G401 (cell line): Measurements from ENCODE around the gene CTRB1. TPM values are rescaled to one million over a fixed set of nuclear protein-coding genes. Genes with fewer than 3 reads are reported as not detected.
"Not testable (repeated sequence)": the region's sequence is repeated elsewhere in the genome, so short reads cannot be mapped to it uniquely, and the experiment has no call there.

ENCODE experiments used
- DNase-seq: peaks from one replicate; pipeline ENCODE4 v3.0.0-alpha.2; 2015; ENCODE audit warnings: low spot score
- in situ Hi-C: cut with HindIII; loops from 2 replicates; pipeline ENCODE4 v1.10.0; 2016; ENCODE audit warnings: low sequenced_read_pairs, mixed read lengths
- total RNA-seq: library from RNA; depleted of rRNA; stranded (reverse); fragments of >200 nt; shearing (Covaris generic); gene quantifications from 2 replicates; pipeline ENCODE4 v1.2.3, GENCODE V29; 2014

Gene CTRB1
- total RNA-seq, 1 experiment from 2014 or later = not detected

DNA sequence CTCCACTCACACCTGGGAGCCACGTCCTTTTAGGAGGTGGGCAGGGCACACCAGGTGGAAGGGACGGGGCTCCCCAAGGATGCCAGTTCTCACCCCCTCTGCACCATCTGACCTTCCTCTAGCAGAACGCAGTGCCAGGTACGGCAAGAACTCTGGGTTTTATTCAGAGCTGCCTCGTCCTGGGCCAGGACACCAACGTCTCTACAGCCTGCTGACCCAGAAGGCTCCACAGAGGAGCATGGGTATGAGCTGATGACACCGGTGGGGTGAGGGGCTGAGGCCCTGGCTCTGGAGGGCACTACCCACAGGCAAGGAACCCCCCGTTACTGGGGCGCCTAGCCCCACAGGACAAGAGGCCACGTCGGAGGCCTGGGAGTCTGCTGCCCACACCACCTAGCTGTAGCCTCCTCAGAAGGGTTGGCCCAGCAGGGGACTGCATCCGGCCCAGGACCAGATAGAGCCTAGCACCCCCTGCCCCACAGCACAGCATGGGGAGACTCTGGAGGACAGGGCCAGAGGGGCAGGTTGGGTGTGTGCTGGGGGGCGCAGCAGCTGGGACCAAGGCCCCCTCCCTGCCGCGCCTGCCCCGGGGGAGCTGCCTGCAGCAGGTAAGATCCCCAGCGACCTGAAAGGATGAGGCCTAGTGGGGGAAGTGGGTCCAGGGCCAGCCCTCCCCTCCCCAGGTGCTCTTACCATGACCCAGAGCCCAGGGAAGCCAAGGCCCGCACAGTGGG, 18.8 kb downstream of the CTRB1 start:
- DNase-seq = peak; percentile 59

DNA sequence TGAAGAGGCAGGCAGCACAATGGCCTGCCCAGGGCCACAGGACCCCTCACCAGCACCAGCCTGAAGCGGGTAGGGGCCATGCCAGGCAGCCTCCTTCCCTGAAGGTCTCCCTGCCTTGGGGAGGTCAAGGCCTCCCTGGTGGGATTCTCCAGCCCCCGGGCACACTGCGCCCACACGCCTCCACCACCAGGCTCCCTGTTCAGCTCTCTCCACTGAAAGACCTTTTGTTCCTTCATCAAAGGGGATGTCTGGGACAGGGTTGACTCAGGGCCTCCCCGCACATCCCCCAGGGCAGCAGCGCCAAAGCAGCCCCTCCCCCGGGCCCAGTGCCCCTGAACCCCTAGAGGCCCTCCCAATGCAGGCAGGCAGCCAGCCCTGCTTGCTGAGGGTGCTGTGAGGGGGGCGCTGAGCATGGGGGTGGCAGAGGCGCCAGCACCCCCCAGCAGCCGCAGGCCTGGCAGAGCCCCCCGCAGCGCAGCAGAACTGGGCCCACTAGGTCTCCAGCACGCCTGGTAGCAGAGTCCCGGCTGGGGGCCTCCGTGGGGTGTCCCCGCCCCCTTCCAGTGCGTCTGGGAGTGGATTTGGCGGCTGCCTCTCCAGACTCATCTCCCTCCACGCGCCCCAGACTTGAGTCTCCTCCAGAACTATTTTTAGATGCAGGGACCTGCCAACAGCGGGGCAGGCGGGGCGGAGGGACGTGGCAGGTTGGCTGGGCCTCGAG, 19.5 kb downstream of the CTRB1 start:
- in situ Hi-C loops = no loop called here
- DNase-seq = peak; percentile 92

More for the DNA sequence above, 18.8 kb downstream of the CTRB1 start:
- in situ Hi-C loops = no loop called here

DNA sequence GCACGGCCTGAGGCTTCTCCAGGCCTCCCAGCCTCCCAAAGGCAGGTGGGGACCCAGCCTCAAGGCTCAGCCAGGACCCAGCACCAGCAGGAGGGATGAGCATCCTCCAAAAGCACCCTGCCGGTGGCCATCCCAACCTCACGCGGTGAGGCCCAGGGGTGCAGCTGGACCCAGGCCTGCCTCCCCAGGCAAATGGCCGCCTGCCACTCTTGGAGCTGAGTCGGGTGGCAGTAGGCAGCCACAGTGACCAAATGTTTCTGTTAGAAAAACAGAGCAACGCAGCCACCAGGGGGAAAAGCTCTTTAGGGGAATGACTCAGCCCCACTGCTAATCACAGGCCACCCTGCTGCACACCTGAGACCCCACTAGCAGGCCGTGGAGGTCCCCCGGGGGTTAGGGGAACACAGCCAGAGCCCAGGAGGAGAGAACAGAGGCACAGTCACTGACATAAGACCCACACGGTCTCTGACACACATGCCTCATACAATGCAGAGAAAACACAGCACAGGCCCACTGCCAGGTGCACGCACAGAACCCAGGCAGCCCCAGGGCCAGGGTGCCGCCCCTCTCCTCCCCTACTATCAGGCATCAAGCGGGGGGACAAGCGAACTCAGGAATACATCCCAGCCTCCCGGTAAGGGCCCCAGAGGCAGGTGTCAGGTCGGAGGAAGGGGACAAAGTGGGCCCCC, 20.2 kb downstream of the CTRB1 start:
- in situ Hi-C loops = no loop called here
- peak; percentile 76 for DNase-seq

DNA sequence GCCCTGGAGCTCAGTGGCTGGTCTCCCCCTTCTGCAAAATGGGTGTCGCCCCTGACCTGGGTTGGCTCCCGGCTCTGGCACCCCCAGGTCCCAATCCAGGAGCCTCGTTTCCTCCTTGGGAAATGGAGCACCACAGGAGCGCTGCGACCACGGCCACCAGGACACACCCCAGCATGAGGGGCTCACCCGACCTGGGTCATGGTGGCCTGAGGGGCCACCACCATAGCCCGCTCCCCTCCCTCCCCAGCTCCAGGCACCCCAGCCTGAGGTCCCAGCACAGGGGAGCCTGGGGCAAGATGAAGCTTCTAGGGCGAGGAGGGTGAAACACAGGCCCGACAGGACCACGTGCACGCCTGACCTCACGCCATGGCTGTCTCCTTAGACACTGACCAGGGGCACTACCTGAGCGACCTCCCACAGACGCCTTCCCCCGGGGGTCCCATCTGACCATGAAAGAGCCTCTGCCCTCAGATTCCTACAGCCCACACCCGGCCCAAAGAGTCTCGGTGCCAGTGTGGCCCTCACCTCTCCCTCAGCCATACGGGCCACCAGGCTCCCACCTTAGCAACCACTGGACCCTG, 20.8 kb downstream of the CTRB1 start:
- in situ Hi-C loops = no loop called here
- no peak for DNase-seq

DNA sequence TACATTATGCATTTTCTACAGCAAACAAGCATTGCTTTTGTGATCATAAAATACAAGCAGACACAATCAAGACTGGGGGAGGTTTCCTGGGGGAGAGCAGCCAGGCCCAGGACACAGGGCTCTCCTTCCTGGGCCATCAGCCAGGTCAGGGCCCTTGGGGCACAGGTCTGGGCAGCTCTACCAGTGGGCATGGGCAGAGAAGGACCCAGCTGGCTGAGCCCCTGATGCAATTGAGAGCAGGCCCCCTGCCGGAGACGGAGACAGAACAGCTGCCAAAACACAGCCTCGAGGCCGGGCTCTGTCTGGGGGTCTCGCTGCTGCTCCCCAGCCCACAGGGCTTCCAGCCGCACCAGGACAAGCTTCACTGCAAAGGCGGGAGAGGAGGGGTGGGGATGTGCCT, 21.8 kb downstream of the CTRB1 start:
- in situ Hi-C loops, DNase-seq: not testable (repeated sequence)

DNA sequence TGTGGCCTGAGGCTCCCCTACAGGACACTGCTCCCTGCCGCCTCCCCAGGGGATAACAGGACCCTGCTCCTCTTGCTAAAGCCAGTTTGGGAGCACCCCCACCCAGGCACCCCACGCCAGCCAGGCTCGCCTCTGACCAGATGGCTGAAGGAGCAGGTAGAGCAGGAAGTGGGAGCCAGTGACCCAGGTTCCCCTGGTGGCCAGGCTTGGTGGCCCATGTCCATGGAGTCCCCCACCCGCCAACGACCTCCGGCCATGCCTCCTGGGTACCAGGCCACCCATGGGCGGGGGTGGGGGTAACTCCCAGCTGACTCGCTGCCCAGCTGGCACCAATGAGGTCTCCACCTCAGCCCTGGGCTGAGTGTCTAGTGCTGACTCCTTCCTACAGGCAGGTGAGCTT, 22.6 kb downstream of the CTRB1 start:
- DNase-seq = no peak
- in situ Hi-C loops = no loop called here

DNA sequence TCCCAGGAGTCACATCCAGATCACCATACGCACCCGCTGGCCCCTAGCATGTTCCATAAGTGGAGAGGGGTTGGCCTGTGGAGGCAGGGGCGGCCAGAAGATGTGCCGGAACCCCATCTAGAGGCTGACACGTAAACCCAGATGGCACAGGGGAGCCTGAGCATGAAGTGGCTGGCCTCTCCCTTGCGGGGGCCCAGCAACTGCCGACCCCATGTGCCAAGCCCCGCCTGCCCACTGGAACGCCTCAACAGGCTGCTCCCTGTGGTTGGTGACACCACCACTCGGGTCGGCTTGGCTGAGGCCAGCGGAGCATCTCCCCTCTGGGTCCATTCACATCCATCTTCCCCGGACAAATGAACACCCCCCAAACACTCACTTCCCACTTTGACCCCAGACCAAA, 23.2 kb downstream of the CTRB1 start:
- DNase-seq = no peak
- in situ Hi-C loops = no loop called here

DNA sequence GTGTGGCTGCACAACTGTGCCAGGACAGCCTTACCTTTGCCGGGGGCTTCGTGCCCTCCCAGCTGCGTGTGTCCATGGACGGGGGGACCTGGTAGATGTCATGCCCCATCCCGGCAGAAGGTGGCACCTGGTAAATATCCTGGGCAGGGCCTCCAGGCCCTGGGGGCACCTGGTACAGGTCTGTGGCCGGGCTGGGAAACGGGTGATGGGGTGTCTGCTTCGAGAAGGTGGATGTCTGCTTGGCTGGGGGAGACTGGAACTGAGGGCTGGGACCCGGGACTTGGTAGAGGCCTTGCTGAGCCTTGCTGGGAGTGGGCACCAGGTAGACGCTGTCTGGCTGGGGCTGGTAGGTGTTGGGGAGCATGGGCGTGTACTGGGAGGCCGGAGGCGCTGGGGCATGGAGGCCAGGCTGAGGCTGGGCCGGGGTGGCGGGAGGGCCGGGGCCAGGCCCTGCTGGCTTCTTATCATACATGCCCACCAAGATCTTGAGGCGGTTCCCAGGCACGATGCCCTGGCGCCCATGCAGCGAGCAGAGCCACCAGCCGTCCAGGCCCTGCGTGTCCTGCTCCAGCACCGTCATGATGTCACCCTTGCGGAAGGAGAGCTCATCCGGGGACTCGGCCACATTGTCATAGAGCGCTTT, 23.8 kb downstream of the CTRB1 start:
- DNase-seq, in situ Hi-C loops: not testable (repeated sequence)

DNA sequence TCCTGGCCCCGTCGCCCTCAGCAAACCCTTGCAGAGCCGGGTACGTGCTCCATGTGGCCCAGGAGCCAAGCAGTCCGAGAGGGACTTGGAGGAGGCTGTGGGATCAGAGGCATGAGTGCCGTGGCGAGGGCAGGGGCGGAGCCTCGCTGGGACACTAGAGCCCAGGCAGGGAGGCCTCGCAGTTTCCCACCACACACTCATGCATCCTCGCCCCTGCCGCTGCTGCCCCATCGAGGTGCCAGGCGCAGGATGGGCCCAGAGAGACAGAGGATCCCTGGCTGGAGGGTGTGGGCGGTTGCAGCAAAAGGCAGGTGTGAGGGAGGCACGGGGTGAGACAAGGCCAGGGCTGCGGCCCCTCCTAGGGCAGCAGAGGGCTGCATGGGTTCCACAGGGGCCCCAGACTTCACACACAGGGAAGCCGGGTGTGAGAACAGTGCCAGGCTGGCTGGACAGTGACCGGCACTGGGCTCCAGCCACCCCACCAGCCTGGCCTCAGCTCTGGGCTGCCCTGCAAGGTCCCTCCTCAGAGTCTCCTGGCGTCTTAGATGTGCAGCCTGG, 25.0 kb downstream of the CTRB1 start:
- no peak for DNase-seq
- in situ Hi-C loops = no loop called here

DNA sequence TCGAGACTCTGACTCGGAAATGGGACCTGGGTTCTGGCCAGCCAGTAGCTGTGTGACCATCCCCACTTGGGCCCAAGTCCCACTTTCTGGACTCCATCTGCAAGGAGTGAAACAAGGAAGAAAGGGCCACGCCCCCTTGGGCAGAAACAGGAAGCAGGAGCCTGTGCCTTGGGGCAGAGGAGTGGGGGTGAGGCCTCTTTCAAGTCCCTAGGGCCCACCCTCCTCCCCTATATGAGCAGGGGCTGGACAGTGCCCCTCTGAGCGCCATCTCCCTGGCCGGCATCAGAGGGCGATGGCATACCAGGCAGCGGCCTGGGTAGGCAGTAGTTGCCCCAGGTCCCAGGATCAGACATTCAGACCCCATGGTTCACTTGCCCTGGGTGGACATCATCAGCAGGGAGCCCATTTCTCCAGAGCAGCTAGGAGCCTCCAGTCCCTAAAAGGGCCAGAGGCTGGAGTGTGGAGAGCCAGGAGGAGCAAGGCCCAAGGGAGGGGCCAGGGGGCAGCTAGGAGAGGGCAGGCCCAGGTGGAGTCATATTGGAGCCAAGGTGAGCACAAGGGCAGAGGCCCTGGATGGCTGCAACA, 25.5 kb downstream of the CTRB1 start:
- no peak for DNase-seq
- in situ Hi-C loops = no loop called here

DNA sequence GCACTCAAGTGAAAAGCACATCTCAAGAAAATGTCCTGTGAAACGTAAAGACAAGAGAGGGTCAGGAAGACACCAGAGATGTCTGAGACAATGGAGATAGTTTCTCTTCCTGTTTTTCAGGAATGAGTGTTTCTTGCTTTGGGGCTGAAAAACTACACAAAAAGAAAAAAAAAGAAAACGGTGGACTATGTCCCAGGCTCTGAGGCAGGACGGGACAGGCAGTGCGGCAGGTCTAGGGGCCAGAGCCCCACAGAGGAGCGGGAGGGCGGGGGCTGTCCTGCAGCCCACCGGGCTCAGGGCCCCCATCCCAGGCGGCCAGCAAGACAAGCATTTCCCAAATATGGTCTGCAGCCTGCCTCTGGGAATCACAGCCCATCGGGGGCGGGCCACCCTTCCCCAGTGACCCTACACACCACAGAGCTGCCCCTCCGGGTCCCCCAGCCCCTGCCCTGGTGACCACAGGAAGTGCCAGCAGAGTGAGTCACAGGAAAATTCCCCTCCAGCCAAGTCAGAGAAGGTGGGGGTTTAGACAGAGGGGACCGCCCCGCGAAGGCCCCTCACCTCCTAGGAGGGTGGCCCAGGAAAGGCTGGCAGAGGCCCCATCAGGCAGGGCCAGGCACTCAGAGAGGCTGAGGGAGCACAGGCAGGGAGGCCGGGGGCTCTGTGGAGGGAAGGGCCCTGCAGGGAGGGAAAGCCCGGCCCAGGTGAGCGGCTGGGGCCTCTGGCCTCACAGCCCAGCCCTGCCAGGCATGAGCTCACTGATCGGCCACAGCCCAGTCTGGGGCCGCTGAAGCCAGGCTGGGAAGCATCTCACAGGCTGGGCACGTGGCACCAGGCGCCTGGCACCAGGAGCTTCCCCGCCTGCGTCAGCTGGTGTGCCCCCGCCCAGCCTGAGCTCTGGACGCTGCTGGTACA, 26.3 kb downstream of the CTRB1 start:
- in situ Hi-C loops = no loop called here
- peak; percentile 96 for DNase-seq

DNA sequence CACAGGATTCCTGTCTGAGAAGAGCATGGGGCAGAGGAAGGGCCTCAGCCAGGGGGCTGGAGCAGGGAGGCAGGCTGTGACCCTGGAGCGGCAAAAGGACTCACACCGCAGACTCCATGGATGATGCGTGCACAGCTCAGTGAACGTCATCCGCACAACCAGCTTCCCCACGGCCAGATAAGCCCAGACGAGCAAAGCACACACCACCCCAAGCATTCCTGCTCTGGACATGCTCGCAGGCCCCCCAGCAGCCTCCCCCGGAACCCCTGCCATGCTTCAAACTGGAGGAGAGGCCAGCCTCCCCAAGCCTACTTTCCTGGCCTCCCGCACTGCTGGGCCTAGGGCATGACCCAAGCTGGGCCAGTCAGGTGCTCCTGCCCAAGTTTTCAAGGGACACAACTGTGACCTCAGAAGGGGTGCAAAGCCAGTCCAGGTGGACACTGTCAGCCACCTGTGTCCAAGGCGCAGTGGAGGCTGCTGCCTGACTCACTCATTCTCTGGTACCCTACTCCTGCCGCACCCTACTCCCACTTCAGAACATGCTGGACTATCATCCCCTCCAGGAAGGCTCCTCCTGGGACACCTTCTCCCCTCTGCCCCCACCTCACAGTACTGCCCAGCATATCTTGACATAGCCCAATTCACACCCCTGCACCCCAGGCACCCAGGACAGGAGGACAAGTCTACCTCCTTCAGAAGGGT, 27.9 kb downstream of the CTRB1 start:
- in situ Hi-C loops = no loop called here
- no peak for DNase-seq

DNA sequence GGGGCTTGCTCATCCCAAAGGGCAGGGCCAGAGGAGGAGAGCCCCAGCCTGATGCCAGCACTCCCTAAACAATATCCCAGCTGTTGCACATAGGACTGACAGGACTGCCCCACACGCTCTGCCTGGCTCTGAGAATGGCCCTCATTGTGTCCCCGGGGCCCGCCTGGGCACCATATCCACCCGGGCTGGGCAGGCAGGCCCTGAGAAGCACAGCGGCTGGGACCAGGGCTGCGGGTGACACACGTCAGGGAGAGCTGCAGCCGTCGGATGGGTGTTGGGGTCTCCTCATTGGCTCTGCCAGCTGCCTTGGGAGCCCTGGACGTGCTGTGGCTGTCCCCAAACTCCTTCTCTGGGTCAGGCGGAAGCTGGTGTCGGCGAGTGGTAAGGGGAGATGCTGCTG, 28.5 kb downstream of the CTRB1 start:
- no peak for DNase-seq
- in situ Hi-C loops = no loop called here

DNA sequence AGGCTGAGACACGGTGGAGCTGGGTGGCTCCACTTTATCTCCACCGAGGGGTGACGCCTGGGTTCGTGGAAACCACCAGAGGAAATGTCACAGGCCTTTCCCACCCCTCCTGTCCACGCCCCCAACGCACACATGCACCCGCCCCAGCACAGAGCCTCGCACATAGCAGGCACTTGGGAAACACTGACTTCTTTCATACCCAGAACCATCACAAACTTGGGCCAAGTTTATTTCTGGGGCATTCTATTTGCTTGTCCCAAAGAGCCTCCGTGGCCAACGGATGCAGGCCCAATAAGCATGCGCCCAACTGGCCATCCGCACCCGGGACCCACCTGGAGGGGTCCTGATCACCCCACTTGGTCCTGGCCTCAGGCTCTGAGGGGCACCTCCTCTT, 29.4 kb downstream of the CTRB1 start:
- in situ Hi-C loops = no loop called here
- DNase-seq = no peak

DNA sequence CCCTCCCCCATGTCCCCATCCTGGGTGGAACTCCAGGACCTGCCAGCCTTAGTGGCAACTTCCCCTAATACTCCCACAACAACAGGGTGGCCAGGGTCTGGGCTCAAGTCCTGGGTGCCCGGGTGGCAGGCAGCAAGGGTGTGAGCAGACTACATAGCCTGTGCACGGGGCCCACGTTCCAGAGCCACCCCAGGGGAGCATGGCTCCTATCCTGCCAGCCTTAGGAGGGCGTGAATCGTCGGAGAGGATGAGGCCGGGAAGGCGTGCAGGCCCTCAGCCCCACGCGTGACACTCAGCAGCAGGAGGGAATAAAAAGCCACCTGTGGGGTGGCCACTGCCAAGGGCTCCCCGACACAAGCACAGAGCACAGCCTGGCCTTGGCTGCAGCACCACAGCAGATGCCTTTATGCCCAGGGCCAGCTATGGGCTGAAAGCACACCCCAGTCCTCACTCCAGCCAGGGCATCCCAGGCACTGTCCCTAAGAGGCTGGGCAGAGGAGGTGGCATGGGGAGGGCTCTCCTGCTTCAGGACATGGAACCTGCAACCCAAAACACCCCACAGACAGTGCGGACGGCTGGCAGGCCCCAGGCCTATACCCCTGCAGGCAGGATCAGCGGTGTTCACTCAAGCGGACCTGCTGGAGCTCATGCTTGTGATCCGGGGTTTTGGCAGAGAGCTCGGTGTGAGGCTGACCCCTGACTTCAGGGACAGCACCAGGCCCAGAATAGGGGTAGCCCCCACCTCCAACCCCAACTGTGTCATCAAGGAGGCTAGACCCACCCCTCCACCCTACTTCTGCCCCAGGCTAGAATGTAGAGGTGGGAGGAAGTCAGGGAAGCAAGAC, 30.0 kb downstream of the CTRB1 start:
- in situ Hi-C loops = no loop called here
- DNase-seq = peak; percentile 84

DNA sequence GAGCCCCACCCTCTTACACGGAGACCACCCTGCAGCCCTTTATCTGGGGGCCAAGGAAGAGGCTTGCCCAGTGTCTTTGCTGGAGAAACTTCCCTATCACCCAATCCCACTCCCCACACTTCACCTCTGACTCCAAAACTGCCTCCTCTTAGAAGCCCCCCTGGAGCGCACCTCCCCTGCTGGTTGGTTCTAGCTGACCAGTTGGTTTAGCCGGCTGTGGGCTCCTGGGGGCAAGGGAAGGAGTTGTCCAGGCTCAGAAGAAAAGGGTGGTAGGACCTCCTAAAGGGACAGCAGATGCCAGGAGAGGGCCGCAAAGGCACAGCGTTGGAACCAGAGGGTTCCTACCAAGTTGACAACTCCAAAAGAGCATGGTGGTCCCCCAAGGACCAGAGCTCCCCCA, 30.7 kb downstream of the CTRB1 start:
- DNase-seq = no peak
- in situ Hi-C loops = no loop called here
